HepG2 (cell line): ENCODE measurements around the gene UNC93A. TPM values are rescaled to one million over a fixed set of nuclear protein-coding genes. Genes with fewer than 3 reads are reported as not detected.

ENCODE experiments used
- ATAC-seq: fragments of 200-7000 bp; cut with Tn5 transposase; 3 replicates; pipeline ENCODE4 v1.9.1; 2020; ENCODE audit warnings: mild to moderate bottlenecking, moderate library complexity
- BruUV-seq: library from RNA; stranded (reverse); fragments of 400-500 nt; replicated peaks from 2 replicates; lab custom pipeline; 2021; lab: Mats Ljungman, UMichigan
- CTCF ChIA-PET: fragments of 300-600 bp; formaldehyde crosslinking; extraction: SDS; loops from one replicate; lab custom pipeline; 2021; ENCODE audit warnings: low total read pairs, inconsistent platforms, low intra/inter-chr PET ratio; lab: Yijun Ruan, JAX
- POLR2A ChIA-PET: fragments of 350-600 bp; sonication (Branson Sonifier 250); formaldehyde crosslinking; loops from one replicate; lab custom pipeline; 2020; ENCODE audit warnings: antibody characterized with exemption, inconsistent platforms; lab: Yijun Ruan, JAX
- DNase-seq: peaks from one replicate; pipeline ENCODE4 v3.0.0-alpha.2; 2015; ENCODE audit warnings: low spot score
- FAIRE-seq: peaks from 3 replicates; lab custom pipeline; 2011; peaks lifted over from hg19 to GRCh38; lab: Jason Lieb, UNC
- H2AFZ ChIP-seq: one replicate; pipeline ENCODE4 v1.6.1; 2011; ENCODE audit warnings: low read length, inconsistent platforms
- H3K27ac ChIP-seq: fragments of 300-600 bp; 3 replicates; pipeline ENCODE4 v1.8.0; 2011; ENCODE audit warnings: mixed run types, mild to moderate bottlenecking, mixed read lengths, low read length, inconsistent platforms; ENCODE audit not compliant: insufficient read depth; ENCODE audit errors: extremely low read length
- H3K27me3 ChIP-seq, 2 experiments: fragments of 200-600 bp in 1 of 2; 2 replicates in 1 of 2; 3 replicates in 1 of 2; pipeline versions ENCODE4 v1.6.0 to v1.8.0; 2011; ENCODE audit warnings: low read length in 2 of 2, mild to moderate bottlenecking in 2 of 2, moderate library complexity in 2 of 2, inconsistent platforms in 1 of 2; ENCODE audit not compliant: insufficient read depth in 2 of 2, control insufficient read depth in 1 of 2
- H3K36me3 ChIP-seq, 2 experiments: fragments of 200-600 bp in 1 of 2; replicated peaks in 1 of 2; 2 replicates in 1 of 2; 3 replicates in 1 of 2; pipeline versions ENCODE4 v1.5.1 to v1.8.0; 2011; ENCODE audit warnings: low read length in 2 of 2, inconsistent platforms in 1 of 2; ENCODE audit not compliant: insufficient read depth in 2 of 2, control insufficient read depth in 1 of 2
- H3K4me1 ChIP-seq: 2 replicates; pipeline ENCODE4 v1.5.1; 2012; ENCODE audit warnings: low read length, inconsistent platforms; ENCODE audit not compliant: insufficient read depth
- H3K4me2 ChIP-seq: 2 replicates; pipeline ENCODE4 v1.6.0; 2011; ENCODE audit warnings: low read depth, low read length, inconsistent platforms
- H3K4me3 ChIP-seq, 3 experiments: fragments of 200-600 bp in 1 of 3; sonication (generic), shearing (Covaris generic) in 1 of 3; replicated peaks in 1 of 3; 2 replicates each; pipeline ENCODE4 v1.5.1; 2011 to 2016; ENCODE audit warnings: low read length in 3 of 3, inconsistent platforms in 2 of 3, low read depth in 2 of 3, mild to moderate bottlenecking in 2 of 3, control low read depth in 1 of 3, mixed read lengths in 1 of 3; ENCODE audit not compliant: insufficient read depth in 1 of 3
- H3K79me2 ChIP-seq: one replicate; pipeline ENCODE4 v1.6.1; 2011; ENCODE audit warnings: low read length, inconsistent platforms; ENCODE audit not compliant: insufficient read depth
- H3K9ac ChIP-seq: 2 replicates; pipeline ENCODE4 v1.6.0; 2011; ENCODE audit warnings: mild to moderate bottlenecking, low read depth, low read length, inconsistent platforms; ENCODE audit not compliant: insufficient read depth
- H3K9me3 ChIP-seq: 2 replicates; pipeline ENCODE4 v1.5.1; 2012; ENCODE audit warnings: mild to moderate bottlenecking, low read length
- H4K20me1 ChIP-seq: 2 replicates; pipeline ENCODE4 v1.6.0; 2011; ENCODE audit warnings: inconsistent platforms, mild to moderate bottlenecking, low read length, moderate library complexity; ENCODE audit not compliant: insufficient read depth
- AHR ChIP-seq: IDR thresholded peaks from 2 replicates; pipeline ENCODE4 v1.6.1; 2018; ENCODE audit warnings: missing genetic modification reagents, missing compliant biosample characterization
- FOXA1 ChIP-seq, 2 experiments: fragments of 450-650 bp in 1 of 2; sonication (generic) in 1 of 2; formaldehyde crosslinking in 1 of 2; IDR thresholded peaks; 2 replicates each; pipeline versions ENCODE4 v1.4.0 to v1.6.1; 2016 to 2020; ENCODE audit warnings: missing genetic modification reagents in 1 of 2
- GATAD2A ChIP-seq: IDR thresholded peaks from 2 replicates; pipeline ENCODE4 v1.6.1; 2016
- JARID2 ChIP-seq: sonication (generic); formaldehyde crosslinking; IDR thresholded peaks from 2 replicates; pipeline ENCODE4 v1.8.1; 2023; ENCODE audit warnings: missing genetic modification reagents, inconsistent platforms; ENCODE audit not compliant: insufficient replicate concordance
- SMAD9 ChIP-seq: sonication (generic); formaldehyde crosslinking; IDR thresholded peaks from 2 replicates; pipeline ENCODE4 v1.5.1; 2020; ENCODE audit warnings: mild to moderate bottlenecking, missing genetic modification reagents
- ZC3H4 ChIP-seq: sonication (generic); formaldehyde crosslinking; IDR thresholded peaks from 2 replicates; pipeline ENCODE4 v1.4.0; 2020; ENCODE audit warnings: missing genetic modification reagents, borderline replicate concordance
- ZFX ChIP-seq: sonication (generic); formaldehyde crosslinking; IDR thresholded peaks from 2 replicates; pipeline ENCODE4 v1.4.0; 2020; ENCODE audit warnings: mild to moderate bottlenecking, low read depth, missing genetic modification reagents, moderate library complexity
- ZKSCAN5 ChIP-seq: sonication (generic); formaldehyde crosslinking; IDR thresholded peaks from 2 replicates; pipeline ENCODE4 v1.5.1; 2020; ENCODE audit warnings: mild to moderate bottlenecking, missing genetic modification reagents
- ZNF24 ChIP-seq: fragments of 450-650 bp; IDR thresholded peaks from 2 replicates; pipeline ENCODE4 v1.6.1; 2017; ENCODE audit warnings: antibody characterized with exemption, mild to moderate bottlenecking
- ZNF3 ChIP-seq: IDR thresholded peaks from 2 replicates; pipeline ENCODE4 v1.7.0; 2017; ENCODE audit warnings: inconsistent platforms
- ZNF33A ChIP-seq: sonication (generic); formaldehyde crosslinking; IDR thresholded peaks from 2 replicates; pipeline ENCODE4 v1.5.1; 2020; ENCODE audit warnings: missing genetic modification reagents, mild to moderate bottlenecking, moderate library complexity, borderline replicate concordance
- ZNF598 ChIP-seq: sonication (generic); formaldehyde crosslinking; IDR thresholded peaks from 2 replicates; pipeline ENCODE4 v1.5.1; 2020; ENCODE audit warnings: mild to moderate bottlenecking, missing genetic modification reagents, borderline replicate concordance
- ZNF878 ChIP-seq: sonication (generic); formaldehyde crosslinking; IDR thresholded peaks from 2 replicates; pipeline ENCODE4 v1.8.1; 2023; ENCODE audit warnings: mild to moderate bottlenecking, missing genetic modification reagents, moderate library complexity
- WGBS: methylation state at CpG from one replicate; pipeline ENCODE4 v1.1.6; 2017; ENCODE audit warnings: low lambda C conversion rate; 5-methylcytosine and 5-hydroxymethylcytosine counted together
- in situ Hi-C: cut with HindIII; loops from 2 replicates; pipeline ENCODE4 v1.10.0; 2017; ENCODE audit warnings: low pct_unique_long_range_greater_than_20kb; ENCODE audit not compliant: extremely low pct_ligation_motif_present
- intact Hi-C: fragments of 100-400 bp; cut with micrococcal nuclease; formaldehyde crosslinking; loops from one replicate; pipeline ENCODE4 v1.10.0; 2022; ENCODE audit not compliant: unreplicated experiment
- polyA plus RNA-seq, 8 experiments: library from polyadenylated mRNA; depleted of rRNA in 3 of 8; stranded (reverse) in 7 of 8; unstranded in 1 of 8; fragments of >200 nt; fragmentation: Illumina TruSeq in 4 of 8; extraction: Trizol in 4 of 8; gene quantifications; 2 replicates each; pipeline versions ENCODE4 v1.2.1 to v1.2.3, GENCODE V29; 2011 to 2016; ENCODE audit warnings: low read depth in 4 of 8, missing spikeins in 1 of 8, mixed read lengths in 1 of 8; ENCODE audit not compliant: insufficient read depth in 1 of 8
- total RNA-seq, 5 experiments: library from RNA; depleted of rRNA; stranded (reverse); fragments of >200 nt; fragmentation: Illumina TruSeq; extraction: Trizol; gene quantifications; 2 replicates each; pipeline ENCODE4 v1.2.3, GENCODE V29; 2016; ENCODE audit warnings: low read depth in 1 of 5
- TF ChIP-seq, protein P1 (sequence below): sonication (generic); formaldehyde crosslinking; IDR thresholded peaks from 2 replicates; pipeline ENCODE4 v1.4.0; 2020; ENCODE audit warnings: missing genetic modification reagents
- TF ChIP-seq, protein P2 (sequence below): sonication (generic); formaldehyde crosslinking; conservative IDR thresholded peaks from 2 replicates; pipeline ENCODE4 v1.4.0; 2020; ENCODE audit warnings: mild to moderate bottlenecking, missing genetic modification reagents, moderate library complexity
- TF ChIP-seq, protein P3 (sequence below): sonication (generic); formaldehyde crosslinking; IDR thresholded peaks from 2 replicates; pipeline ENCODE4 v1.5.1; 2020; ENCODE audit warnings: missing genetic modification reagents, mild to moderate bottlenecking, borderline replicate concordance

Gene UNC93A
- total and polyA plus RNA-seq, 2 of the 13 experiments (the other 11 are each of a cell fraction or from before 2014, with no cell fraction given) = 11.0 to 42.7 TPM

DNA sequence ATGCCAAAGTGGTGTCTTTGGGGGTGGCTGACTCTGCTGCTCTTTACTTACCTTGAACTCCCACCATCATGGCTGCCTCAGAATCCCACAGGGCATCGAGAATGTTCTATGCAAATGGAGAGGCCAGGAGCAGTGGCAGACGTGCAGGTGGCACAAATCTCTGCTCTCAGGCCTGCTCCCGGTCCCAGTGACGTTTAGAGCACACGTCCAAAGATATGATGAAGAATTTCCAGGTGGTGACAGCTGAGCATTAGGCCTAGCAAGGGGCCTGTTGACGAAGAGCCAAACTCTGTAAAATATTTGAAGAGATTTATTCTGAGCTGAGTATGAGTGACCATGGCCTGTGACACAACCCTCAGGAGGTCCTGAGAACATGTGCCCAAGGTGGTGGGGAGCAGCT is 19.0 kb upstream of the UNC93A start (continued):
- TF ChIP-seq ZFX (CRISPR knock-in tag) = 0 out of 2 replicates have a peak, but pooled peaks have one; percentile 25
- TF ChIP-seq SMAD9 (CRISPR knock-in tag) = no peak
- TF ChIP-seq, protein P1, sequence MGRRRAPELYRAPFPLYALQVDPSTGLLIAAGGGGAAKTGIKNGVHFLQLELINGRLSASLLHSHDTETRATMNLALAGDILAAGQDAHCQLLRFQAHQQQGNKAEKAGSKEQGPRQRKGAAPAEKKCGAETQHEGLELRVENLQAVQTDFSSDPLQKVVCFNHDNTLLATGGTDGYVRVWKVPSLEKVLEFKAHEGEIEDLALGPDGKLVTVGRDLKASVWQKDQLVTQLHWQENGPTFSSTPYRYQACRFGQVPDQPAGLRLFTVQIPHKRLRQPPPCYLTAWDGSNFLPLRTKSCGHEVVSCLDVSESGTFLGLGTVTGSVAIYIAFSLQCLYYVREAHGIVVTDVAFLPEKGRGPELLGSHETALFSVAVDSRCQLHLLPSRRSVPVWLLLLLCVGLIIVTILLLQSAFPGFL (CRISPR knock-in tag) = no peak
- no peak for TF ChIP-seq JARID2 (CRISPR knock-in tag)
- no peak for TF ChIP-seq AHR (CRISPR knock-in tag)
- no peak for TF ChIP-seq ZKSCAN5 (CRISPR knock-in tag)
- TF ChIP-seq, protein P2, sequence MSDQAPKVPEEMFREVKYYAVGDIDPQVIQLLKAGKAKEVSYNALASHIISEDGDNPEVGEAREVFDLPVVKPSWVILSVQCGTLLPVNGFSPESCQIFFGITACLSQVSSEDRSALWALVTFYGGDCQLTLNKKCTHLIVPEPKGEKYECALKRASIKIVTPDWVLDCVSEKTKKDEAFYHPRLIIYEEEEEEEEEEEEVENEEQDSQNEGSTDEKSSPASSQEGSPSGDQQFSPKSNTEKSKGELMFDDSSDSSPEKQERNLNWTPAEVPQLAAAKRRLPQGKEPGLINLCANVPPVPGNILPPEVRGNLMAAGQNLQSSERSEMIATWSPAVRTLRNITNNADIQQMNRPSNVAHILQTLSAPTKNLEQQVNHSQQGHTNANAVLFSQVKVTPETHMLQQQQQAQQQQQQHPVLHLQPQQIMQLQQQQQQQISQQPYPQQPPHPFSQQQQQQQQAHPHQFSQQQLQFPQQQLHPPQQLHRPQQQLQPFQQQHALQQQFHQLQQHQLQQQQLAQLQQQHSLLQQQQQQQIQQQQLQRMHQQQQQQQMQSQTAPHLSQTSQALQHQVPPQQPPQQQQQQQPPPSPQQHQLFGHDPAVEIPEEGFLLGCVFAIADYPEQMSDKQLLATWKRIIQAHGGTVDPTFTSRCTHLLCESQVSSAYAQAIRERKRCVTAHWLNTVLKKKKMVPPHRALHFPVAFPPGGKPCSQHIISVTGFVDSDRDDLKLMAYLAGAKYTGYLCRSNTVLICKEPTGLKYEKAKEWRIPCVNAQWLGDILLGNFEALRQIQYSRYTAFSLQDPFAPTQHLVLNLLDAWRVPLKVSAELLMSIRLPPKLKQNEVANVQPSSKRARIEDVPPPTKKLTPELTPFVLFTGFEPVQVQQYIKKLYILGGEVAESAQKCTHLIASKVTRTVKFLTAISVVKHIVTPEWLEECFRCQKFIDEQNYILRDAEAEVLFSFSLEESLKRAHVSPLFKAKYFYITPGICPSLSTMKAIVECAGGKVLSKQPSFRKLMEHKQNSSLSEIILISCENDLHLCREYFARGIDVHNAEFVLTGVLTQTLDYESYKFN (CRISPR knock-in tag) = no peak

DNA sequence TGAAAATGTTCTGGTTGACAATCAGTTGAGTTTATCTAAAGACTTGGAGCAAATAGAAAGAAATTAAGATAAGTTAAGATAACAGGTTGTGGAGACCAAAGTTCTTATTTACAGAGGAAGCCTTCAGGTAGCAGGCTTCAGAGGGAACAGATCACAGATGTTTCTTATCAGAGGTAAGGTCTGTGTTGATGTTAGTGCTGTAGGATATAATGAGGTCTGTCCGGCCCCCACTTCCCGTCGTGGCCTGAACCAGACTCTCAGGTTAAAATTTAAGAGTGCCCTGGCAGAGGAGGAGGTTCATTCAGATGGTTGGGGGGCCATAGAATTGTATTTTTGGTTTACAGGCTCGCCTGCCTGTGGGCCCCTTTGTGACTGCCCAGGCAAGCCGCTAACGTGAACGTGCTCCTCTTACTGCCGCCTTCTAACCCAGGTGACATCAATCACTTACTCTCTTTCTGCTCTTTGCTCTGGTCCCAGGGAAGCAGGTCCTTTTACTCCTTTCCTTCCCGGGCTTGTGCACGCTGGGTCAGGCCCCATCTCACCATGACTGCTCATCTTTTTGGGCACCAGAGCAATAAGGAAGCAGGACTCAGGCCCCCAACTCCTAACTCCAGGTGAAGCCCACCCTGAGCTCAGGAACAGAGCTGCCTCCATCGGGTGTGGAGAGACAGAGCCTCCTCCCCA is 18.3 kb upstream of the UNC93A start:
- no peaks in the 10 kb centered on the region for H3K36me3 ChIP-seq
- H4K20me1 ChIP-seq = no peaks in the 10 kb centered on the region
- ATAC-seq (no peak), FAIRE-seq (no peak), DNase-seq (no peak)
- H3K4me1 ChIP-seq = peaks cover 81% of the 10 kb centered on the region
- ChIA-PET CTCF (no interaction called here), POLR2A (interaction anchor here (1.0 to 1.2 kb wide), 2 partner anchors 13 to 35 kb away, joined by 3 read pairs; no protein-coding TSS in a partner anchor)
- H3K4me3 ChIP-seq = no peak overlapping the region
- peak overlapping the region; percentile 14 for H3K4me2 ChIP-seq
- no peak overlapping the region; the same call in 1 of the 2 replicates for H3K9ac ChIP-seq
- no peaks in the 10 kb centered on the region for H3K27me3 ChIP-seq
- 44% methylated on average over 11 of the region's 11 CpGs for WGBS
- no peaks in the 10 kb centered on the region for H3K9me3 ChIP-seq
- H3K27ac ChIP-seq = peak overlapping the region; percentile 13
- no peak overlapping the region for H2AFZ ChIP-seq
- intact Hi-C loops = no loop called here
- no TSS peak for BruUV-seq
- in situ Hi-C loops = loop anchor here (5.0 kb wide), 1 partner anchor 36 kb away; no protein-coding TSS in a partner anchor
- no peaks in the 10 kb centered on the region for H3K79me2 ChIP-seq
- TF ChIP-seq ZC3H4 (CRISPR knock-in tag) = no peak
- TF ChIP-seq ZNF3 (CRISPR knock-in tag) = no peak
- 0 out of 2 replicates have a peak, but pooled peaks have one; percentile 26 for TF ChIP-seq ZNF598
- no peak; the same call in 1 of the 2 replicates for TF ChIP-seq GATAD2A (CRISPR knock-in tag)
- TF ChIP-seq, protein P3, sequence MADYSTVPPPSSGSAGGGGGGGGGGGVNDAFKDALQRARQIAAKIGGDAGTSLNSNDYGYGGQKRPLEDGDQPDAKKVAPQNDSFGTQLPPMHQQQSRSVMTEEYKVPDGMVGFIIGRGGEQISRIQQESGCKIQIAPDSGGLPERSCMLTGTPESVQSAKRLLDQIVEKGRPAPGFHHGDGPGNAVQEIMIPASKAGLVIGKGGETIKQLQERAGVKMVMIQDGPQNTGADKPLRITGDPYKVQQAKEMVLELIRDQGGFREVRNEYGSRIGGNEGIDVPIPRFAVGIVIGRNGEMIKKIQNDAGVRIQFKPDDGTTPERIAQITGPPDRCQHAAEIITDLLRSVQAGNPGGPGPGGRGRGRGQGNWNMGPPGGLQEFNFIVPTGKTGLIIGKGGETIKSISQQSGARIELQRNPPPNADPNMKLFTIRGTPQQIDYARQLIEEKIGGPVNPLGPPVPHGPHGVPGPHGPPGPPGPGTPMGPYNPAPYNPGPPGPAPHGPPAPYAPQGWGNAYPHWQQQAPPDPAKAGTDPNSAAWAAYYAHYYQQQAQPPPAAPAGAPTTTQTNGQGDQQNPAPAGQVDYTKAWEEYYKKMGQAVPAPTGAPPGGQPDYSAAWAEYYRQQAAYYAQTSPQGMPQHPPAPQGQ (CRISPR knock-in tag) = no peak
- no peak for TF ChIP-seq ZNF24
- TF ChIP-seq FOXA1 (IDR thresholded peaks at IDR 0.05) = no peak
- 0 out of 2 replicates have a peak, but pooled peaks have one; percentile 17 for TF ChIP-seq FOXA1 (CRISPR knock-in tag; IDR thresholded peaks at IDR 0.05)
- no peak for TF ChIP-seq ZNF878 (CRISPR knock-in tag)
- no peak for TF ChIP-seq ZNF33A (CRISPR knock-in tag)
